ENCODE measurements around the gene KCNT1.
"Not testable (repeated sequence)": the region's sequence is repeated elsewhere in the genome, so short reads cannot be mapped to it uniquely, and the experiment has no call there.

The KCNT1 gene

GRCh38 chr9:135701959-135702721 lies at the start of gene KCNT1:
TSS of gene KCNT1 (plus strand) at chr9:135702185. CDS start at chr9:135702259, 74 bp downstream.
- peak; percentile 35 to 37 (median 36) for DNase-seq (ENCODE audit: low read depth in 3 of 3)

- DNase-seq (ENCODE audit: low read depth in 3 of 3): no peak
These were observed 46.7 kb upstream of the KCNT1 start for GRCh38 chr9:135655317-135655716.

GRCh38 chr9:135657416-135657815 lies 44.6 kb upstream of the KCNT1 start:
- DNase-seq (ENCODE audit: low read depth in 3 of 3): no peak

GRCh38 chr9:135659252-135659651 lies 42.7 kb upstream of the KCNT1 start:
- DNase-seq (ENCODE audit: low read depth in 3 of 3): no peak

- no peak for DNase-seq (ENCODE audit: low read depth in 3 of 3)
These were observed 41.6 kb upstream of the KCNT1 start for GRCh38 chr9:135660407-135660806.

GRCh38 chr9:135661816-135662560 lies 40.0 kb upstream of the KCNT1 start:
- DNase-seq (ENCODE audit: low read depth in 3 of 3): no peak

GRCh38 chr9:135662758-135663450 lies 39.1 kb upstream of the KCNT1 start, which contains the start of gene LCN9:
TSS of gene LCN9 (plus strand) at chr9:135663309. CDS start at chr9:135663322, 13 bp downstream.
- DNase-seq (ENCODE audit: low read depth in 3 of 3): no peak

- DNase-seq (ENCODE audit: low read depth in 3 of 3): no peak
These were observed 38.6 kb upstream of the KCNT1 start for GRCh38 chr9:135663451-135663770.

- no peak for DNase-seq (ENCODE audit: low read depth in 3 of 3)
These were observed 38.1 kb upstream of the KCNT1 start for GRCh38 chr9:135663857-135664256.

GRCh38 chr9:135664266-135664665 lies 37.7 kb upstream of the KCNT1 start:
- DNase-seq (ENCODE audit: low read depth in 3 of 3): no peak

GRCh38 chr9:135664801-135665794 lies 36.9 kb upstream of the KCNT1 start:
- DNase-seq (ENCODE audit: low read depth in 3 of 3): no peak

GRCh38 chr9:135665795-135666189 lies 36.2 kb upstream of the KCNT1 start:
- DNase-seq (ENCODE audit: low read depth in 3 of 3): no peak

- no peak for DNase-seq (ENCODE audit: low read depth in 3 of 3)
These were observed 35.2 kb upstream of the KCNT1 start for GRCh38 chr9:135666534-135667462.

GRCh38 chr9:135667463-135668001 lies 34.5 kb upstream of the KCNT1 start:
- DNase-seq (ENCODE audit: low read depth in 3 of 3): no peak

GRCh38 chr9:135669018-135669417 lies 33.0 kb upstream of the KCNT1 start:
- DNase-seq (ENCODE audit: low read depth in 3 of 3): not testable (repeated sequence)

GRCh38 chr9:135669616-135670285 lies 32.2 kb upstream of the KCNT1 start:
- no peak for DNase-seq (ENCODE audit: low read depth in 3 of 3)

- DNase-seq (ENCODE audit: low read depth in 3 of 3): no peak
These were observed 31.0 kb upstream of the KCNT1 start for GRCh38 chr9:135670721-135671590.

GRCh38 chr9:135671591-135672041 lies 30.4 kb upstream of the KCNT1 start:
- no peak for DNase-seq (ENCODE audit: low read depth in 3 of 3)

Measured in stimulated activated CD4-positive, alpha-beta T cell treated with anti-CD3 and anti-CD28 coated beads, TNF-alpha, amount 100 ng/mL, for 48 hours (primary cell).